HCT116 (cell line): ENCODE measurements around the gene ISYNA1. TPM values are rescaled to one million over a fixed set of nuclear protein-coding genes. Genes with fewer than 3 reads are reported as not detected.

ENCODE experiments used
- ATAC-seq: fragments of 200-7000 bp; cut with Tn5 transposase; 2 replicates; pipeline ENCODE4 v1.9.1; 2020; ENCODE audit warnings: mild to moderate bottlenecking, moderate library complexity
- BruUV-seq: library from RNA; stranded (reverse); fragments of 400-500 nt; replicated peaks from 2 replicates; lab custom pipeline; 2021; lab: Mats Ljungman, UMichigan
- CTCF ChIA-PET: fragments of 300-600 bp; sonication (Branson Sonifier 250); formaldehyde crosslinking; loops from one replicate; lab custom pipeline; 2021; ENCODE audit warnings: antibody characterized with exemption; lab: Charles Lee
- POLR2A ChIA-PET: fragments of 300-600, 350-600 bp; sonication (Branson Sonifier 250); formaldehyde crosslinking; loops from one replicate; lab custom pipeline; 2021; ENCODE audit warnings: antibody characterized with exemption; lab: Charles Lee
- RAD21 ChIA-PET, 2 experiments: fragments of 300-600 bp; sonication (Branson Sonifier 250); formaldehyde crosslinking; loops; one replicate each; lab custom pipeline; 2023; ENCODE audit warnings: low total read pairs in 2 of 2; ENCODE audit not compliant: uncharacterized antibody in 2 of 2, unreplicated experiment in 2 of 2, low non-redundant PET in 1 of 2; lab: Charles Lee
- DNase-seq: peaks from one replicate; pipeline ENCODE4 v3.0.0-alpha.2; 2010; ENCODE audit warnings: low read depth, low spot score
- H2AFZ ChIP-seq: fragments of 200-600 bp; shearing (Covaris generic), sonication (generic); 2 replicates; pipeline ENCODE4 v1.6.1; 2017; ENCODE audit warnings: low read depth, mixed run types, mixed read lengths, antibody characterized with exemption, low read length; ENCODE audit not compliant: poor library complexity, severe bottlenecking
- H3K27ac ChIP-seq: 2 replicates; pipeline ENCODE4 v1.5.1; 2012; ENCODE audit warnings: low read depth, low read length
- H3K27me3 ChIP-seq: fragments of 200-600 bp; sonication (generic); 2 replicates; pipeline ENCODE4 v1.6.1; 2016; ENCODE audit warnings: mixed run types, low read length, mixed read lengths; ENCODE audit not compliant: insufficient read depth
- H3K36me3 ChIP-seq, 2 experiments: fragments of 200-500 bp in 1 of 2; fragments of 200-600 bp in 1 of 2; sonication (Bioruptor generic) in 1 of 2; sonication (generic) in 1 of 2; 2 replicates each; pipeline versions ENCODE4 v1.5.1 to v1.6.1; 2014 to 2016; ENCODE audit warnings: low read length in 2 of 2, inconsistent platforms in 1 of 2, mixed read lengths in 1 of 2, mixed run types in 1 of 2; ENCODE audit not compliant: insufficient read depth in 2 of 2, control insufficient read depth in 1 of 2
- H3K4me1 ChIP-seq, 2 experiments: fragments of 200-600 bp in 1 of 2; sonication (generic) in 1 of 2; 2 replicates each; pipeline versions ENCODE4 v1.5.1 to v1.6.1; 2012 to 2017; ENCODE audit warnings: low read length in 2 of 2, inconsistent platforms in 1 of 2, mild to moderate bottlenecking in 1 of 2, mixed read lengths in 1 of 2, mixed run types in 1 of 2, moderate library complexity in 1 of 2; ENCODE audit not compliant: insufficient read depth in 2 of 2, control insufficient read depth in 1 of 2
- H3K4me2 ChIP-seq: fragments of 200-600 bp; sonication (generic); 2 replicates; pipeline ENCODE4 v1.6.1; 2017; ENCODE audit warnings: mixed run types, low read length, mixed read lengths
- H3K4me3 ChIP-seq, 2 experiments: fragments of 200-600 bp in 1 of 2; sonication (generic) in 1 of 2; replicated peaks in 1 of 2; 2 replicates each; pipeline ENCODE4 v1.5.1; 2011 to 2016; ENCODE audit warnings: low read length in 2 of 2, control low read depth in 1 of 2, low read depth in 1 of 2, mild to moderate bottlenecking in 1 of 2, mixed read lengths in 1 of 2, mixed run types in 1 of 2
- H3K79me2 ChIP-seq: fragments of 200-600 bp; sonication (generic); 2 replicates; pipeline ENCODE4 v1.6.1; 2017; ENCODE audit warnings: mild to moderate bottlenecking, mixed run types, low read length, moderate library complexity, mixed read lengths; ENCODE audit not compliant: insufficient read depth
- H3K9ac ChIP-seq: fragments of 200-600 bp; sonication (generic); 2 replicates; pipeline ENCODE4 v1.6.1; 2016; ENCODE audit warnings: low read length, mixed read lengths
- H3K9me2 ChIP-seq: fragments of 200-600 bp; sonication (generic), shearing (Covaris generic); 2 replicates; pipeline ENCODE4 v1.6.1; 2017; ENCODE audit warnings: mixed run types, mild to moderate bottlenecking, moderate library complexity; ENCODE audit not compliant: insufficient read depth
- H3K9me3 ChIP-seq, 2 experiments: fragments of 200-500 bp in 1 of 2; fragments of 200-600 bp in 1 of 2; sonication (Bioruptor generic) in 1 of 2; sonication (generic) in 1 of 2; 2 replicates each; pipeline ENCODE4 v1.6.1; 2014 to 2017; ENCODE audit warnings: low read length in 2 of 2, mixed read lengths in 2 of 2, inconsistent platforms in 1 of 2, low read depth in 1 of 2, mild to moderate bottlenecking in 1 of 2, mixed run types in 1 of 2, moderate library complexity in 1 of 2; ENCODE audit not compliant: control insufficient read depth in 1 of 2, insufficient read depth in 1 of 2
- H4K20me1 ChIP-seq: fragments of 200-600 bp; sonication (generic), shearing (Covaris generic); 2 replicates; pipeline ENCODE4 v1.6.1; 2017; ENCODE audit warnings: mixed run types, mild to moderate bottlenecking, moderate library complexity; ENCODE audit not compliant: insufficient read depth
- ATF3 ChIP-seq: IDR thresholded peaks from 2 replicates; pipeline ENCODE4 v1.6.1; 2012
- CBX3 ChIP-seq: IDR thresholded peaks from 2 replicates; pipeline ENCODE4 v1.6.1; 2012; ENCODE audit warnings: low read depth
- EZH2 ChIP-seq: fragments of 200-600 bp; sonication (generic); IDR thresholded peaks from 2 replicates; pipeline ENCODE4 v1.6.1; 2017; ENCODE audit warnings: antibody characterized with exemption, mixed run types
- POLR2AphosphoS5 ChIP-seq: IDR thresholded peaks from 2 replicates; pipeline ENCODE4 v1.6.1; 2011; ENCODE audit warnings: mild to moderate bottlenecking, low read depth, low read length, moderate library complexity
- SIN3A ChIP-seq: IDR thresholded peaks from 2 replicates; pipeline ENCODE4 v1.6.1; 2012; ENCODE audit warnings: low read depth
- SP1 ChIP-seq: IDR thresholded peaks from 2 replicates; pipeline ENCODE4 v1.6.1; 2012; ENCODE audit warnings: low read depth
- SRF ChIP-seq: IDR thresholded peaks from 2 replicates; pipeline ENCODE4 v1.6.1; 2012; ENCODE audit warnings: low read depth
- TCF7L2 ChIP-seq: IDR thresholded peaks from 2 replicates; pipeline ENCODE4 v1.7.0; 2011; ENCODE audit warnings: borderline replicate concordance, inconsistent platforms; ENCODE audit not compliant: insufficient read depth, insufficient read length; ENCODE audit errors: extremely low read depth
- YY1 ChIP-seq: IDR thresholded peaks from 2 replicates; pipeline ENCODE4 v1.6.1; 2011; ENCODE audit warnings: low read length, low read depth, moderate library complexity, mild to moderate bottlenecking; ENCODE audit not compliant: insufficient replicate concordance; ENCODE audit errors: extremely low read depth
- ZBTB33 ChIP-seq: IDR thresholded peaks from 2 replicates; pipeline ENCODE4 v1.6.1; 2011; ENCODE audit warnings: mild to moderate bottlenecking, low read length, moderate library complexity; ENCODE audit not compliant: insufficient replicate concordance; ENCODE audit errors: extremely low read depth
- ZFX ChIP-seq: fragments of 450-650 bp; IDR thresholded peaks from 2 replicates; pipeline ENCODE4 v1.6.1; 2017
- ZNF274 ChIP-seq: fragments of 200-500 bp; sonication (Bioruptor generic); IDR thresholded peaks from 2 replicates; pipeline ENCODE4 v1.6.1; 2014; ENCODE audit warnings: mild to moderate bottlenecking, low read depth, low read length, inconsistent platforms
- intact Hi-C: fragments of 100-400 bp; cut with micrococcal nuclease; formaldehyde crosslinking; loops from 2 replicates; pipeline ENCODE4 v1.10.0; 2022
- total RNA-seq: library from RNA; stranded (reverse); gene quantifications from one replicate; pipeline ENCODE4 v1.2.1, GENCODE V29; 2021; ENCODE audit not compliant: unreplicated experiment

The ISYNA1 gene
- total RNA-seq, 1 experiment from 2014 or later, result 365 TPM

- no peak overlapping the region for H3K4me2 ChIP-seq
- ChIA-PET POLR2A (interaction anchor here (0.5 to 1.6 kb wide), 2 partner anchors 11 to 153 kb away, joined by 3 to 4 read pairs; no protein-coding TSS in a partner anchor), CTCF (interaction anchor here (1.0 to 2.3 kb wide), 2 partner anchors 10 to 406 kb away, joined by 4 to 6 read pairs; no protein-coding TSS in a partner anchor), RAD21 (interaction anchor here in 1 of 2 experiments (0.6 kb wide), 1 partner anchor 130 kb away, joined by 3 read pairs; the partner anchor contains the start of gene UBA52)
- peaks cover 9% of the 10 kb centered on the region; the same call in 1 of the 2 replicates for H3K79me2 ChIP-seq
- no peak overlapping the region for H3K4me3 ChIP-seq
- peaks cover 4 to 18% of the 10 kb centered on the region in 2 experiments; a peak in 3 of 4 replicates for H3K36me3 ChIP-seq
- BruUV-seq, result no TSS peak
- H4K20me1 ChIP-seq, result no peaks in the 10 kb centered on the region
- no peaks in the 10 kb centered on the region for H3K9me2 ChIP-seq
- peaks cover 27 to 46% of the 10 kb centered on the region in 2 experiments for H3K4me1 ChIP-seq
- TF ChIP-seq POLR2AphosphoS5 (no peak), ZBTB33 (no peak), TCF7L2 (no peak), YY1 (no peak), ZFX (no peak), ATF3 (no peak), CBX3 (no peak), ZNF274 (no peak), EZH2 (no peak), SIN3A (no peak), SRF (no peak), SP1 (no peak)
- TF ChIP-seq, all 23 proteins: peak for 0
- H3K27me3 ChIP-seq, result no peaks in the 10 kb centered on the region
- H3K27ac ChIP-seq, result peak overlapping the region; percentile 99; the same call in 1 of the 2 replicates
- H3K9ac ChIP-seq, result no peak overlapping the region
- intact Hi-C loops, result no loop called here
- ATAC-seq (no peak), DNase-seq (no peak)
- H3K9me3 ChIP-seq, result no peaks in the 10 kb centered on the region
- no peak overlapping the region for H2AFZ ChIP-seq
Observed at GRCh38 chr19:18440936-18441803, 3.2 kb upstream of the ISYNA1 start.
